Right lobe of liver (tissue), 6 donors: ENCODE measurements around the gene TK1. TPM values are rescaled to one million over a fixed set of nuclear protein-coding genes. Genes with fewer than 3 reads are reported as not detected.

Source experiments
- ATAC-seq, 4 donors: fragments of 200-7000 bp; cut with Tn5 transposase; one replicate each; pipeline ENCODE4 v1.9.1; 2020; ENCODE audit warnings: mild to moderate bottlenecking in 4 of 4, moderate library complexity in 4 of 4
- DNase-seq, 3 donors: peaks; one replicate each; pipeline ENCODE4 v3.0.0-alpha.2; 2020
- H3K27ac ChIP-seq, 3 donors: fragments of 200-600 bp; one replicate each; pipeline ENCODE4 v1.8.0; 2022
- H3K27me3 ChIP-seq, 2 donors: fragments of 200-600 bp; one replicate each; pipeline ENCODE4 v1.8.0; 2022
- H3K36me3 ChIP-seq, 4 donors: fragments of 200-600 bp; sonication (generic) in 1 of 4; one replicate each; pipeline versions ENCODE4 v1.5.1 to v1.8.0; 2017 to 2022; ENCODE audit warnings: control low read depth in 1 of 4
- H3K4me1 ChIP-seq, 4 donors: fragments of 200-600 bp; sonication (generic) in 1 of 4; one replicate each; pipeline versions ENCODE4 v1.5.1 to v1.8.0; 2017 to 2022; ENCODE audit warnings: control low read depth in 1 of 4
- H3K4me3 ChIP-seq, 3 donors: fragments of 200-600 bp; one replicate each; pipeline ENCODE4 v1.8.0; 2022
- H3K9me3 ChIP-seq, 4 donors: fragments of 200-600 bp; sonication (generic) in 1 of 4; one replicate each; pipeline versions ENCODE4 v1.5.1 to v1.8.0; 2017 to 2022; ENCODE audit warnings: control low read depth in 1 of 4
- POLR2A ChIP-seq: fragments of 450-650 bp; IDR thresholded peaks from one replicate; pipeline ENCODE4 v1.6.1; 2017; ENCODE audit warnings: antibody characterized with exemption, mild to moderate bottlenecking
- WGBS: methylation state at CpG from one replicate; pipeline ENCODE4 v1.1.6; 2018; ENCODE audit warnings: low coverage, low lambda C conversion rate; ENCODE audit not compliant: insufficient coverage; ENCODE audit errors: missing lambda C conversion rate; 5-methylcytosine and 5-hydroxymethylcytosine counted together
- intact Hi-C, 2 donors: fragments of 100-400 bp; cut with DNase I; formaldehyde crosslinking; loops; one replicate each; pipeline versions ENCODE4 v1.11.2 to v1.14.1; 2022
- total RNA-seq, 6 experiments: library from RNA; depleted of rRNA in 2 of 6; stranded (reverse); fragments of >200 nt in 2 of 6; fragmentation: NEBNext Ultra II Directional in 3 of 6; extraction: Animal tissue kit (Norgen Biotek cat#: 25700) in 3 of 6; gene quantifications; one replicate each; pipeline versions ENCODE4 v1.1.0 to v1.2.4, GENCODE V29; 2016 to 2023
- TF ChIP-seq, protein P1 (sequence below), 4 donors: fragments of 200-600 bp in 3 of 4; fragments of 450-650 bp in 1 of 4; IDR thresholded peaks; one replicate each; pipeline versions ENCODE4 v1.5.1 to v1.8.0; 2016 to 2022; ENCODE audit warnings: antibody characterized with exemption in 4 of 4, mild to moderate bottlenecking in 2 of 4
- donor health status: DM: no; HTN: yes; CAD: no.
- donor health status: DM: no; HTN: no; CAD: no.
- donor health status: DM: no; HTN: no; CAD: no.
- donor health status: DM: no; HTN: yes; CAD: no.
- donor health status: DM: no; HTN: yes; CAD: no.

Gene TK1
- total RNA-seq, 6 experiments from 2014 or later = 2.1 to 8.3 (median 4.7) TPM

DNA sequence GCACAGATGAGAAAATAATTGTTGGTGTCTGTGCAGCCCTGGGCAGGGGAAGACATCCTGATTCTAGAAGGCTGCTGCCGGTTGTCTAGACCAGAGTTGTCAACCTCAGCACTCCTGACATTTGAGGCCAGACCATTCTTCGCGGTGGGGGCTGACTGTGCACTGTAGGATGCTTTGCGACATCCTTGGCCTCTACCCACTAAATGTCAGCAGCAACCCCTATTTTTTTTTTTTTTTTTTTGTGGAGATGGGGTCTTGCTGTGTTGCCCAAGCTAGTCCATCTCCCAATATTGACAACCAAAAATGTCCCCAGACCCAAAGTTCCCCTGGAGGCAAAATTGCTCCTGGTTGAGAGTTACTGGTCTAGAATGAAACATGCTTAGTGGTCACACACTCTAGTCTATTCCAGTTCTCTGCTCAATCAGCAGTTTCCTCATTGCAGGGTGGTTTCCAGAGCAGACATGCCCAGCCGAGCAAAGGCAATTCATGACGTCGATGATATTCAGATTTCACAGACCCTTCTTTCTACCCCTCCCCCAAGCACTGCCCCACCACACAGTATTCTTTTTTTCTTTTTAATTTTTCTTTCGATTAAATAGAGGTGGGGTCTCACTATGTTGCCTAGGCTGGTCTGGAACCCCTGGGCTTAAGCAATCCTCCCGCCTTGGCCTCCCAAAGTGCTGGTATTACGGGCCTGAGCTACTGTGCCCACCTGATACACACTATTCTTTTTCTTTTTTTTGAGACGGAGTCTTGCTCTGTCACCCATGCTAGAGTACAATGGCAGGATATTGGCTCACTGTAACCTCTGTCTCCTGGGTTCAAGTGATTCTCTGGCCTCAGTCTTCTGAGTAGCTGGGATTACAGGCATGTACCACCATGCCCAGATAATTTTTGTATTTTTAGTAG is 31.7 kb downstream of the TK1 start:
- Histone ChIP-seq H3K27me3 (no peaks in the 10 kb centered on the region), H3K4me3 (no peak overlapping the region), H3K27ac (no peak overlapping the region), H3K9me3 (no peaks in the 10 kb centered on the region), H3K4me1 (peaks cover 0 to 9% (median 0%) of the 10 kb centered on the region in 4 donors), H3K36me3 (no peaks in the 10 kb centered on the region)
- no peak for TF ChIP-seq POLR2A
- TF ChIP-seq, protein P1, sequence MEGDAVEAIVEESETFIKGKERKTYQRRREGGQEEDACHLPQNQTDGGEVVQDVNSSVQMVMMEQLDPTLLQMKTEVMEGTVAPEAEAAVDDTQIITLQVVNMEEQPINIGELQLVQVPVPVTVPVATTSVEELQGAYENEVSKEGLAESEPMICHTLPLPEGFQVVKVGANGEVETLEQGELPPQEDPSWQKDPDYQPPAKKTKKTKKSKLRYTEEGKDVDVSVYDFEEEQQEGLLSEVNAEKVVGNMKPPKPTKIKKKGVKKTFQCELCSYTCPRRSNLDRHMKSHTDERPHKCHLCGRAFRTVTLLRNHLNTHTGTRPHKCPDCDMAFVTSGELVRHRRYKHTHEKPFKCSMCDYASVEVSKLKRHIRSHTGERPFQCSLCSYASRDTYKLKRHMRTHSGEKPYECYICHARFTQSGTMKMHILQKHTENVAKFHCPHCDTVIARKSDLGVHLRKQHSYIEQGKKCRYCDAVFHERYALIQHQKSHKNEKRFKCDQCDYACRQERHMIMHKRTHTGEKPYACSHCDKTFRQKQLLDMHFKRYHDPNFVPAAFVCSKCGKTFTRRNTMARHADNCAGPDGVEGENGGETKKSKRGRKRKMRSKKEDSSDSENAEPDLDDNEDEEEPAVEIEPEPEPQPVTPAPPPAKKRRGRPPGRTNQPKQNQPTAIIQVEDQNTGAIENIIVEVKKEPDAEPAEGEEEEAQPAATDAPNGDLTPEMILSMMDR (IDR thresholded peaks at IDR 0.05) = no peak
- WGBS = 69% methylated on average over 11 of the region's 11 CpGs
- ATAC-seq = peak; percentile 23 to 63 (median 44)
- intact Hi-C loops = no loop called here
- no peak for DNase-seq

DNA sequence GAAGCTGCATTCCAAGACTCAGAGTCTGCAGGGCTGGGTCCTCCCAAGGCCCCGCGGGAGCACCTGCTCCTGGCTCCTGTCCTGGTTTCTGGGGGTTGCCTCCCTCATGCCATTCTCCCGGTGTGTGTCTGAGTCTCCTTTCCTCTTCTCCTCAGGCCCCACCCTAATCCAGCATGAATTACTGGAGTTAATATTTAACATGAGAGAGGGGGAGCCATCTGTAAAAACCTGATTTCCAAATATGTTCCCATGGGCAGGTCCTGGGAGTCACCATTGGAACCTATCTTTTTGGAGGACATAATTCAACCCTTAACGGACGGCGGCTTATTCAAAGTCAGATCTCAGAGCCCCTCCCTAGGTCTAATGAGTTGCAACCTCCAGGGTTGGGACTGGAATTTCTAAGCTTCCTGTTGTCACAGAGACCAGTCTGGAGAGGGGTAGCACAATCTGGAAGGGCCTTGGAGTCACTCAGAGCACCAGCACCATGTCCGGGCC is 35.3 kb downstream of the TK1 start:
- DNase-seq (no peak), ATAC-seq (peak; percentile 48 to 73 (median 68))
- H3K27me3 ChIP-seq = no peaks in the 10 kb centered on the region
- TF ChIP-seq, protein P1 (IDR thresholded peaks at IDR 0.05) = no peak
- no peak for TF ChIP-seq POLR2A
- H3K4me3 ChIP-seq = no peak overlapping the region
- no peak overlapping the region for H3K27ac ChIP-seq
- H3K36me3 ChIP-seq = no peaks in the 10 kb centered on the region
- H3K9me3 ChIP-seq = no peaks in the 10 kb centered on the region
- WGBS = 51% methylated on average over 5 of the region's 7 CpGs
- peaks cover 0 to 9% (median 0%) of the 10 kb centered on the region in 4 donors for H3K4me1 ChIP-seq
- intact Hi-C loops = no loop called here

- TF ChIP-seq POLR2A = no peak
- TF ChIP-seq, protein P1 (IDR thresholded peaks at IDR 0.05) = no peak
- Histone ChIP-seq H3K9me3 (no peaks in the 10 kb centered on the region), H3K4me1 (peaks cover 0 to 31% (median 4%) of the 10 kb centered on the region in 4 donors), H3K27me3 (no peaks in the 10 kb centered on the region), H3K4me3 (no peak overlapping the region), H3K27ac (no peak overlapping the region), H3K36me3 (no peaks in the 10 kb centered on the region)
- ATAC-seq = no peak
- 47% methylated on average over 14 of the region's 14 CpGs for WGBS
- intact Hi-C loops = no loop called here
- no peak for DNase-seq
Measured at GRCh38 chr17:78148286-78149016, 38.4 kb downstream of the TK1 start.

- no peak overlapping the region for H3K4me3 ChIP-seq
- TF ChIP-seq POLR2A = no peak
- TF ChIP-seq, protein P1 (IDR thresholded peaks at IDR 0.05) = no peak
- H3K27me3 ChIP-seq = no peaks in the 10 kb centered on the region
- H3K36me3 ChIP-seq = no peaks in the 10 kb centered on the region
- WGBS = 48% methylated on average over 5 of the region's 8 CpGs
- H3K9me3 ChIP-seq = no peaks in the 10 kb centered on the region
- intact Hi-C loops = no loop called here
- ATAC-seq = no peak
- peak in 1 of 3 donors; percentile 43 for DNase-seq
- H3K4me1 ChIP-seq = peaks cover 0 to 32% (median 4%) of the 10 kb centered on the region in 4 donors
- H3K27ac ChIP-seq = no peak overlapping the region
Measured at GRCh38 chr17:78147315-78147998, 39.4 kb downstream of the TK1 start.
